Breast epithelium (tissue), 3 donors: Measurements from ENCODE around the gene SPINT1.

Source experiments
- POLR2A ChIP-seq: fragments of 450-650 bp; IDR thresholded peaks from one replicate; pipeline ENCODE4 v1.6.1; 2016; ENCODE audit warnings: antibody characterized with exemption, mild to moderate bottlenecking, moderate library complexity
- POLR2AphosphoS5 ChIP-seq, 3 donors: sonication (generic); formaldehyde crosslinking; IDR thresholded peaks; one replicate each; pipeline ENCODE4 v1.6.1; 2017; ENCODE audit warnings: antibody characterized with exemption in 3 of 3
- TF ChIP-seq, protein P1 (sequence below), 3 donors: fragments of 450-650 bp; IDR thresholded peaks; one replicate each; pipeline ENCODE4 v1.5.1; 2016 to 2017; ENCODE audit warnings: antibody characterized with exemption in 3 of 3, mild to moderate bottlenecking in 3 of 3, moderate library complexity in 3 of 3

DNA sequence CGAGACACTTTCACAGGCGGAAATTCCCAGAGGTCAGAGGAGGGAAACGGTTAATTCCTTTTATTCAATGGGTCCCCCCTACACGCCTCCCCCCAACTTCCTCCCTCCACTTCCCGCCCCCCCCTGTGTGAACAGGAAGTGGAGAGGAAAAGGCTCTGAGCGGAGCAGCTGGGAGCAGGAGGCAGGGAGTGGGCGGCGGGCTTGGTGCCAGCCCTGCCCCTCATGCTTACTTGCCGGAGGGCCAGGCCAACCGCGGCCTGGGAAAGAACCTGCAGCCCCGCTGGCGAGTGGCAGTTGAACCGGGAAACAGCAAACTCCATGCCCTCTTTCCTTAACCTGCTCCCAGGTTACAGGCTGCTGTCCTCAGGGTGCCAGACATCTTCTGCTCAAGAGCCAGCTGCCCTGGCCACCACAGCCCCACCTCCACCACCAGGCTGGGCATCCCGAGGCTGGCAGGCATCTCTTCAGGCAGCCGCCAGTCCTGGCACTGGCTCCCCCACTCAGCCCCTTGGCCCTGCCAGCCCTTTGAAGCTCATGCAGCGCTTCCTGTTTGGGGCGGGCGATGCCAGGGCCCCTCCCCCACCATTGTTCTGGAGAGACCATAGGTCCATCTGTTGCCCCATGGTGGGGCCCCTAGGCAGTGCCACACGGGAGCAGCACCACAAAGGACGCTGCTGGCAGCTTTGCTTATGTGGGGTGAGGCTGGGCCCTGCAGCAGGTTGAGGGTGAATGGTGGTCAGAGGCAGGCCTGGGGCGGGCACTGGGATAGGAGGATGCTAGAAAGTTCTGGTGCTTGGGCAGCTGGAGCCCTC is 63.3 kb downstream of the SPINT1 start:
- TF ChIP-seq, protein P1, sequence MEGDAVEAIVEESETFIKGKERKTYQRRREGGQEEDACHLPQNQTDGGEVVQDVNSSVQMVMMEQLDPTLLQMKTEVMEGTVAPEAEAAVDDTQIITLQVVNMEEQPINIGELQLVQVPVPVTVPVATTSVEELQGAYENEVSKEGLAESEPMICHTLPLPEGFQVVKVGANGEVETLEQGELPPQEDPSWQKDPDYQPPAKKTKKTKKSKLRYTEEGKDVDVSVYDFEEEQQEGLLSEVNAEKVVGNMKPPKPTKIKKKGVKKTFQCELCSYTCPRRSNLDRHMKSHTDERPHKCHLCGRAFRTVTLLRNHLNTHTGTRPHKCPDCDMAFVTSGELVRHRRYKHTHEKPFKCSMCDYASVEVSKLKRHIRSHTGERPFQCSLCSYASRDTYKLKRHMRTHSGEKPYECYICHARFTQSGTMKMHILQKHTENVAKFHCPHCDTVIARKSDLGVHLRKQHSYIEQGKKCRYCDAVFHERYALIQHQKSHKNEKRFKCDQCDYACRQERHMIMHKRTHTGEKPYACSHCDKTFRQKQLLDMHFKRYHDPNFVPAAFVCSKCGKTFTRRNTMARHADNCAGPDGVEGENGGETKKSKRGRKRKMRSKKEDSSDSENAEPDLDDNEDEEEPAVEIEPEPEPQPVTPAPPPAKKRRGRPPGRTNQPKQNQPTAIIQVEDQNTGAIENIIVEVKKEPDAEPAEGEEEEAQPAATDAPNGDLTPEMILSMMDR (IDR thresholded peaks at IDR 0.05): no peak
- TF ChIP-seq POLR2A (no peak), POLR2AphosphoS5 (IDR thresholded peaks at IDR 0.05) (no peak)
